ENCODE results near the gene RNF114. TPM values are rescaled to one million over a fixed set of nuclear protein-coding genes. Genes with fewer than 3 reads are reported as not detected.

The RNF114 gene
- total RNA-seq, 4 donors from 2014 or later, result 65.2 to 142 (median 78.1) TPM

- H3K36me3 ChIP-seq, result peaks cover 0 to 5% (median under 1%) of the 10 kb centered on the region in 4 donors
- peak; percentile 94 for DNase-seq (ENCODE audit: extremely low spot score)
- peak within 1 kb of the TSS; percentile 53 to 65 (median 56) for H3K4me3 ChIP-seq
- 38% methylated on average over 3 of the region's 90 CpGs for WGBS
- H3K4me1 ChIP-seq, result peaks cover 25 to 68% (median 64%) of the 10 kb centered on the region in 4 donors
- peak; percentile 74 to 96 for TF ChIP-seq POLR2AphosphoS5 (IDR thresholded peaks at IDR 0.05)
- TF ChIP-seq POLR2A (IDR thresholded peaks at IDR 0.05; ENCODE audit: low read depth), result peak; percentile 64
- no peak for TF ChIP-seq EP300 (IDR thresholded peaks at IDR 0.05)
- peak; percentile 44 to 56 (median 52) for TF ChIP-seq CTCF (IDR thresholded peaks at IDR 0.05)
- H3K9me3 ChIP-seq, result no peaks in the 10 kb centered on the region
- intact Hi-C loops (cut with DNase I), result loop anchor here (5.0 kb wide), 1 partner anchor 190 kb away; no protein-coding TSS in a partner anchor
- H3K27me3 ChIP-seq, result no peaks in the 10 kb centered on the region
- peak within 1 kb of the TSS; percentile 53 to 75 (median 69) for H3K27ac ChIP-seq (replicated peaks in 1 of 4)
These were observed 46.3 kb downstream of the RNF114 start, which contains the start of gene SNAI1 for GRCh38 chr20:49982346-49983122. Gene SNAI1, plus strand, starts transcription at chr20:49982980. Its CDS starts 80 bp downstream, at chr20:49983060.

GRCh38 chr20:49983123-49983847 is 47.1 kb downstream of the RNF114 start:
- peaks cover 0 to 11% (median 4%) of the 10 kb centered on the region in 4 donors for H3K36me3 ChIP-seq
- no peak for DNase-seq (ENCODE audit: extremely low spot score)
- no peak for TF ChIP-seq POLR2A (IDR thresholded peaks at IDR 0.05; ENCODE audit: low read depth)
- no peak for TF ChIP-seq POLR2AphosphoS5 (IDR thresholded peaks at IDR 0.05)
- no peak for TF ChIP-seq EP300 (IDR thresholded peaks at IDR 0.05)
- H3K9me3 ChIP-seq, result no peaks in the 10 kb centered on the region
- H3K27ac ChIP-seq (replicated peaks in 1 of 4), result peak overlapping the region; percentile 53 to 75 (median 69)
- H3K4me3 ChIP-seq, result peak overlapping the region; percentile 53 to 65 (median 56)
- H3K4me1 ChIP-seq, result peaks cover 31 to 75% (median 71%) of the 10 kb centered on the region in 4 donors
- H3K27me3 ChIP-seq, result no peaks in the 10 kb centered on the region
- intact Hi-C loops (cut with DNase I), result loop anchor here (5.0 kb wide), 1 partner anchor 189 kb away; no protein-coding TSS in a partner anchor
- WGBS, result 24% methylated on average over 22 of the region's 24 CpGs

- H3K4me1 ChIP-seq, result peaks cover 36 to 79% (median 73%) of the 10 kb centered on the region in 4 donors
- WGBS, result 71% methylated on average over 18 of the region's 18 CpGs
- H3K27me3 ChIP-seq, result no peaks in the 10 kb centered on the region
- DNase-seq (ENCODE audit: extremely low spot score), result no peak
- TF ChIP-seq POLR2A (IDR thresholded peaks at IDR 0.05; ENCODE audit: low read depth) (no peak), EP300 (IDR thresholded peaks at IDR 0.05) (no peak), POLR2AphosphoS5 (IDR thresholded peaks at IDR 0.05) (no peak), CTCF (IDR thresholded peaks at IDR 0.05) (no peak)
- H3K9me3 ChIP-seq, result no peaks in the 10 kb centered on the region
- peaks cover 0 to 15% (median 5%) of the 10 kb centered on the region in 4 donors for H3K36me3 ChIP-seq
- H3K4me3 ChIP-seq, result peak overlapping the region; percentile 53 to 65 (median 56)
- peak overlapping the region; percentile 53 to 75 (median 69) for H3K27ac ChIP-seq (replicated peaks in 1 of 4)
- intact Hi-C loops (cut with DNase I), result loop anchor here (5.0 kb wide), 1 partner anchor 188 kb away; no protein-coding TSS in a partner anchor
These were observed 47.7 kb downstream of the RNF114 start for GRCh38 chr20:49983848-49984408.

GRCh38 chr20:49984426-49985153 is 48.4 kb downstream of the RNF114 start:
- 73% methylated on average over 10 of the region's 13 CpGs for WGBS
- no peak for TF ChIP-seq POLR2A (IDR thresholded peaks at IDR 0.05; ENCODE audit: low read depth)
- no peak for TF ChIP-seq EP300 (IDR thresholded peaks at IDR 0.05)
- TF ChIP-seq CTCF (IDR thresholded peaks at IDR 0.05), result no peak
- no peak for TF ChIP-seq POLR2AphosphoS5 (IDR thresholded peaks at IDR 0.05)
- H3K4me3 ChIP-seq, result peak overlapping the region; percentile 53 to 65 (median 56)
- H3K27ac ChIP-seq (replicated peaks in 1 of 4), result peak overlapping the region in 2 of 4 donors; percentile 53 to 75
- DNase-seq (ENCODE audit: extremely low spot score), result no peak
- intact Hi-C loops (cut with DNase I), result loop anchor here (5.0 kb wide), 1 partner anchor 188 kb away; no protein-coding TSS in a partner anchor
- H3K9me3 ChIP-seq, result no peaks in the 10 kb centered on the region
- H3K36me3 ChIP-seq, result peaks cover 0 to 15% (median 5%) of the 10 kb centered on the region in 4 donors
- peaks cover 37 to 80% (median 74%) of the 10 kb centered on the region in 4 donors for H3K4me1 ChIP-seq
- no peaks in the 10 kb centered on the region for H3K27me3 ChIP-seq
